Measurements from ENCODE around the gene HIPK2.
A peak's percentile ranks its signal among the peaks of the same experiment; 100 is the strongest.

The HIPK2 gene

DNA sequence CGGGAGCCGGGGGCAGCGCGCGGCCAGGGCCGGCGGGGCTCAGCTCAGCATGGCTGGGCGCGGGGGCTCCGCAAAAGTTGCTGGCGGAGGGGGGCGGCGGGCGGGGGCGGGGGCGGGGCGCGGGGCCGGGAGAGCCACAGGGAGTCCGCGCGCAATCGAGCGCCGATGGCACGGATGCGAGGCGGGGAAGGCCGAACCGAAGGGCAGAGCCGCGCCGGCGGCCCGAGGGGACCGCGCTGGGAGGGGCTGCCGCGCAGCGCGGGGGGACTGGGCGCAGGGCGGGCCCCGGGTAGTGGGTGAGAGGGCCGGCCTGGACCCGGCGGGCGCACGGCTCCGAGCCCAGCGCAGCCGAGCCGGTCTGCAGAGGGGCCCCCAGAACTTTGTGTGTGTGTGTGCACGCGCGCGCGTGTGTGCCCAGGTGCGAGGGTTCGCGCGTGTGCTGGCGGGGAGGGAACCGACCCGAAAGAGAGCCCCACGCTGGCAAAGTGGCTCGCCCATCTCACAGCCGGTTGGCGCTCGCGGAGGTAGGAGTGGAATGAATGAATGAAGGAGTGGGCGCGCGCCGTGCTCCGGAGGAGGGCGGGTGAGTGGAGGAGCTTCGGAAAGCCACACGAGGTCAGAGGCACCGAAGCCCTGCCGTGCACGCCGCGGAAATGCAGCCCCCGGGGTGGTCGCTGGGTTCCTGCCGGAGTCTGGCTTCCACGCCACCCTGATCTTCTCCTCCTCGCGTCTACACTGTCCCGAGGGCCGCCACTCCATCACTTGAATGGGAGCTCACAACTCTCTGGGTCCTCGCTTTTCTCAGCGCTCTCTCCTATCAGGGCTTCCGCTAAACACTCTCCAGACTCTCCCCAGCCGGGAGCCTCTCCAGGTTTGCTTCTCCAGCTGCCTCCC lies at the start of gene HIPK2:
HIPK2 (minus strand) TSS at position 51 of the 894 bp plus-strand sequence. CDS start 375 bp downstream, outside the sequence.
- peak; percentile 28 for DNase-seq

DNA sequence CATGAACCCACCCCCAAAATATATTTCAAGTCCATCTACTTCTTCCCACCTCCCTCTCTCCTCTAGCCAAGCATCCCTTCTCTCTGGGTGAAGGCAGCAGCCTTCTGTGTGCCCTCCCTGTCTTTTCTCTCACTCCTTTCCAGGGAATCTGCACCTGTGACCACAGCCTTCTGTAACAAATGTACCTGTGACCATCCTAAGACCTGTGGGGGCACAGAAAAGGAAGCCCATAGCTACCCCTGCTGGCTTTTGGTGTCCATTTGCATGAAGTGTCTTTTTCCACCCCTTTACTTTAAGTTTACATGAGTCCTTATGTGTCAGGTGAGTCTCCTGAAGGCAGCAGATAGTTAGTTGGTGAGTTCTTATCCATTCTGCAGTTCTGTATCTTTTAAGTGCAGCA lies 49.2 kb upstream of the HIPK2 start:
- no peak for DNase-seq

GRCh38 chr7:139825666-139826290 lies 48.0 kb upstream of the HIPK2 start:
- DNase-seq: no peak

DNA sequence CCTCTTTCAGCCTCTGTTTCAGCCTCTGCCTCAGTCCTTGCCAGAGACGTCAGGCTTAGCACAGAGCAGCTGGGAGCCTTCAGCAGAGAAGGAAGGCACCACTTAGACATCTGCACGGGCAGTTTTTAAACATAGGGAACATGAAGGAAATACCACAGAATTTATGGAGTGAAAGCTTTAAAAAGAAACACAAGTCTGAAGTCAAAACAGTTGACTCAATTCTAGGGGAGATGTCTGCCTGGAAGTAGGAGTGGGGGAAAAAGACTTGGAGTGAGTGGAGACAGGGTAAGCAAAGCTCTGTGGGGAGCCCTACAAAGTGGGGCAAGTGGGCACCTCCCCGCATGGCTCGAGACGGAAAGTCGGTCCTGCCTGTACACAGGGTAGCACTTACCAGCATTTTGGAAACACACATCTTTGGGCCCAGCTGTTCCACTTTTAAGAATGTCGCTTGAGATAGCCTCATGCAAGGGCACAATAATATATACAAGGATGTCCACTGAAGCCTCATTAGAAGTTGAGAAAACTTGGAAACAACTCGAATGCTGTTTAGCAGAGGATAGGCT lies 46.2 kb upstream of the HIPK2 start:
- DNase-seq: no peak

DNA sequence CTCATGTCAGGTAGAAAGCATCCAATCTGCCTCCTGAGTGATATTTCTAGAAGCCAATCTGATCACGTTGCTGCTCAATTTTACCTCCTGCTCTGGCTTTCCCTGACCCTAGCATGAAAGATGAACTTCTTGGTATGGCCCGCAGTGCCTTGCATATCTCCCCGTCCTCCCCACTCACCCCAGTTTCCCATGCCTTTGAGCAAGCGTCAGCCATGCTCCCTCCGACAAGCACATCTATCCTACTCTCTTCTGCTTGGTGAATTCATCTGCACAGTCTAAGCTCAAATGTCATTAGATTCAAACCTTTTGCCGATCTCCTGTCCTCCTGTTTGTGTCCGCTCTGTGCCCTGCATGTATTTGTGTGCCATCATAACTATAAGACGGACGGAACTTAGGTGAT lies 45.1 kb upstream of the HIPK2 start:
- no peak for DNase-seq

DNA sequence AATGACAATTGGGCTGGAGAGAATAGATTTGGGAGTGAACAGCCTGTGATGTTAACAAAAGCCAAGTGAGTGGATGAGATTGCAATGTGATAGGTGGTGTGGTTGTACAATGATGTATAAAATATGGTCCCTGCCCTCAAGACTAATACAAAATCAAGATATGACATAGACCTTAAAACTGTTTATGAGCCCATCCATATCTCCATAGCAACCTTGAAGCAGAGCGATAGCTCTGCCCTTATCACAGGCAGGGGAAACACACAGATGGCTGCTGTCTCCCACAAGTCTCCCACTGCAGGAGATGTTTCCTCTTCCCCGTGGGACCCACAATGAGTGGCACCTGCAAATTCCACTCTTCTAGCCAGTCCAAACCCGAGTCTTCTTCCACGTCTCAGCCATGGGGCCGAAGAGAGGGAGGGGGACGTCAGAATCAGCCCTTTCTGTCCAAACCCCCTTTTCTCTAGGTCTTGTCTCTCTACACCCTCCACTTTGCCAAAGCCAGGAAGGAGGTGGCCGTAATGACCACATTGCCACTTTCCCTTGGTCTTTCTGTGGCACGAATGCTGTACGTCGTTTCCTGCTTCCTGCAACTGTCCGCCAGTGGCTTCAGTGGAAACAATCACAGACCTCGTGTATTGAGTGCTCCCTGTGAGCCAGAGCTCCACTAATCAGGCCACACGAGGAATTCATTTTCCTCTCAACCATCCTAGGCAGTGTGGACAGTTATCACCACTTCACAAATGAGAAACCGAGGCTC lies 43.7 kb upstream of the HIPK2 start:
- DNase-seq: no peak

GRCh38 chr7:139820089-139820488 lies 42.3 kb upstream of the HIPK2 start:
- no peak for DNase-seq

DNA sequence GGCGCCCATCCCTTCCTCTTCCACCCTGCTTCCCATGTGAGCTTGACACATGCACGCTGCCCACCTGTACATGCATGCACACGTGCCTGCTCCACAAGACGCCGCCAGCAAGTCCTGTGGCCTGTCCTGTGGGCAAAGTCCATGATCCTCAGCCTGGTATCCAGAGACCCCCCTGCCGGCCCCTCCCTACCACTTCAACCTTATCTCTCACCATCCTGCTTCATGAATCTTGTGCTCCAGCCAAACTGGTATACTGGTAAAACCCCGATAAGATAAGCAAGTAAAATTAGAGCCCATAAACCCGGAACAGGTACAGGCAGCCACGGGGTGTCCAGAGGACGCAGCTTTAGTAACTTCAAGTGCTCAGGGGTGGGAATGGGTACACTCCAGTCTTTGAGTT lies 39.5 kb upstream of the HIPK2 start:
- DNase-seq: no peak

- no peak for DNase-seq
Observed at GRCh38 chr7:139813689-139814088, 35.9 kb upstream of the HIPK2 start.

GRCh38 chr7:139813151-139813550 lies 35.4 kb upstream of the HIPK2 start:
- DNase-seq: no peak

DNA sequence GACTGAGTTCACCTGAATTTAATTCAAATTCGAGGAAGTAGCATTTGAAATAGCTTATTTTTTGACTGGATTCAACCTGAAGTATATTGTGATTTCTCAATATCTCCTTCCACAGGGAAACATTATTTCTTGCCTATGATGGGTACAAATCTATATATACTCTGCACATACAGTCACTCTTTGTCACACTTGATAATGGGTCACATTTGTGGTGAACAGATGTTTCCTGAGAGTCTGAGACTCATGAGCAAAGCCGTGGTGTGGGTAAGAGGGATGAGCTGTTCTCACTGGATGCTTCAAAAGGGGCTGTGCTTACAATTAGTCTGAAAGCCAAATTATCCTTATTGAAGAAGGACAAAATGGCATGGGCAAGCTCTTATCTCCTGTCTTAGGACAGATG lies 33.3 kb upstream of the HIPK2 start:
- DNase-seq: no peak

DNA sequence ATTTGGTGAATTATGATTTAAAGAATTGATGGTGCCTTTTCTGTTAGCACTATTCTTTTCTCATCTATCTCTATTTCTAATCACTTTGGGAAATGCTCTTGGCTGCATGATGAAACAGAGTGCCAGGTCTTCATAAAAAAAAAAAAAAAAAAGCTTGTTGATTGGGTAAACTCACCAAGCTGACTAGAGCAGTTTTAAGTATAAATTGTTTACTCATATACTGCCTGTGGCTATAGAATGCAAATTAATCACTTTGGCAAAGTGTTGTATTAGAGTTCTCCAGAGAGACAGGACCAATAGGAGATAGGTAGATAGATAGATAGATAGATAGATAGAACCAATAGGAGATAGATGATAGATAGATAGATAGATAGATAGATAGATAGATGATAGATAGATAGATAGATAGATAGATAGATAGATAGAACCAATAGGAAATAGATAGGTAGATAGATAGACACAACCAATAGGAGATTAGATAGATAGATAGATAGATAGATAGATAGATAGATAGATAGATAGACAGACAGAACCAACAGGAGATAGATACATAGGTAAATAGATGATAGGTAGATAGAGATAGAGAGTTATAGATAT lies 31.1 kb upstream of the HIPK2 start:
- DNase-seq: no peak

- no peak for DNase-seq
Observed at GRCh38 chr7:139808427-139808826, 30.6 kb upstream of the HIPK2 start.

GRCh38 chr7:139807009-139807408 lies 29.2 kb upstream of the HIPK2 start:
- no peak for DNase-seq

- no peak for DNase-seq
Observed at GRCh38 chr7:139804571-139804970, 26.8 kb upstream of the HIPK2 start.

- no peak for DNase-seq
Observed at GRCh38 chr7:139799586-139799985, 21.8 kb upstream of the HIPK2 start.

GRCh38 chr7:139798892-139799291 lies 21.1 kb upstream of the HIPK2 start:
- no peak for DNase-seq

DNA sequence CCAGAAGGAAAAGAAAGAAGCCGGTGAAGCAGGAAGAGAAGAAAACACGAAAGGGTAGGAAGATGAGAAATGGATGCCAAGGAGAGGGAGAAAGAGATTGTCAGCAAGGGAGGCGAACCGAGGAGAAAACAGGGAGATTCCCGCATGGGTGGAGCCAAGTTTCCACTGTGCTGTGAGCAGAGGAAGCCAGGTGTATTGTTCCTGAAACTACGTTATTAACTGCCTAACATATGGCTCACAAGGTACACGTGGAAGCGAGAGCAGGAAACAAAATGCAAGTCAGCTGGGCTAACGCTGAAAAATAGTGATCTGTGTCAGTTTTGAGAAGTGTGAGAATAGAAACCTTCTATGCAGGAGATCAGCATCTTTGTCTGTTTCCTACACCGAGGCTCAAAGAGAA lies 20.4 kb upstream of the HIPK2 start:
- DNase-seq: no peak

DNA sequence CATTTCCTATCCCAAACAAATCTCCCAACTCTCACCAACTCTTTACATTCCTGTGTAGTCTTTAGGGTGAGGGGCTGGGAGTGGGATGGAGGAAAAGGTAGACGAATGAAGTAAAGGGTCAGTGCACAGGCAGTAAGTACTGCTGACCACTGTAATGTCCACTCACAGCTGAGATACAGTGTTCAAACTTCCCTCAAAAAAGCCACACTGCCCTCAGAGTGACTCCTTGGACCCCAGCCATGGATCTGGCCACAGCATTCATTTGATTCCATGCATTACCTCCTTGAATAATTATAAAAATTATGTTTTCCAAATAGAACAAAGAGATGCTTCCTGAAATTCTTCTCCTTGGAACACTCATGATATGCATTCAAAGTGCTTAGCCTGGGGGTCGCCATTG lies 19.8 kb upstream of the HIPK2 start:
- no peak for DNase-seq

DNA sequence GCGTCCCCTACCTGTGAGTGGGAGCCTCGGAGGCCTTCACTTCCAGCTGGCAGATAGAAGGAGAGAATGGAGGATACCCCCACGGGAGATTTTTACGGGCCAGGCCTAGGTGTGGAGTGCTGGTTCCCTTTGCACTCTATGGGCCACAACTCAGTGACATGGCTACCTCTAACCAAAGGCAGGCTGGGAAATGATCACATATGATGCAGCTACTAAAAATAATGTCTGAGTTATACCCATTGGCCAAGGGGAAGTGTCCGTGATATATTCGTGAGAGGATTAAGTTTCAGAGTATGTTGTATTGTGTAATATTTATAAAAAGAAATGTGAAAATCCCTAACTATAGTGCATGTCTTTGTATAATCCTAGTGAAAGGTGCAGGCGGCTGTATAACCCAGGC lies 13.5 kb upstream of the HIPK2 start:
- DNase-seq: no peak

DNA sequence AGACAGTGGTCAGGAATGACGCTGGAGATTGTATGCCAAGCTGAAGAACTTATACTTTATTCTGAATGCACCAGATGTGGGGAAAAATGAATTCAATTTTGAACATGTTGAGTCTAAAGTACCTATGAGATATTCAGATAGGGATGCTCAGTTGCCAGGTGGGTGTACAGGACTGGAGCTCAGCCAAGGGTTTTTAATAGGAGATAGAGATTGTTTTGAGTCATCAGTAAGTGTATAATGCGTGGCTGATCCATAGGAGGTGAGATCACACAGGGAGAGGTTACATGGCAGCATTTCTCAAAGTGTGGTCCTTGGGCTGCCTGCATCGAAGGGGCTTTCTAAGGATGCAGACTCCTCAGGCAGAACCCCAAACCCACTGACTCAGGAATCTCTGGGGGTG lies 6.8 kb upstream of the HIPK2 start:
- no peak for DNase-seq

DNA sequence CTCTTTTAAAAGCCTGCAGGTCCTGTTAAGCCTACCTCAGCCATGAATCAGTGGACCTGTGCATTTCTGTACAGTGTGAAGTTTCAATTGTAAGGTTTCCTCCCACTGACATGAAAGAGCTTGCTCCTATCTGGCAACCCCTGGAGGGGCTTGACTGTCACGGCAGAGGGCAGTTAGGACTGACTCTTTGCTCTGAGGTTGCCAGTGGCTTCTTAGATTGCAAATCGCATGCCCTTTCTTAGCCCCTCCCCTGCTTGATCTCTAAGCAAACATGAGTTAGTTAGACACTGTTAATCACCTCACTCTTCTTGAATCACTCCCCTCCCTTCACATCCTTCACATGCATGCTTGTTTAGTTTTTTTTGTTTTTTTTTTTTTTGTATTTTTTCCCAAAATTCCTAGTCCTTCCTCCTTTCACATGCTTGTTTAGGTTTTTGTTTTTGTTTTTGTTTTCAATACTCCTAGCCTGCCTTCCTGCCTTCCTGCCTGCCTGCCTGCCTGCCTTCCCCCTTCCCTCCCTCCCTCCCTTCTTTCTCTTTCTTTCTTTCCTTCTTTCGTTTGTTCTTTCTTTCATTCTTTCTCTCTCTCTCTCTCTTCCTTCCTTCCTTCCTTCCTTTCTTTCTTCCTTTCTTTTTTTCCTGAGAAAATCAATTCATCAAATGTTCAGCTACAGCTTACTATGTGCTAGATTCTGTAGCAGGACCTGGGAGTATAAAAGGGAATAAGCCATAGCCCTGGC lies 6.0 kb upstream of the HIPK2 start:
- DNase-seq: no peak
